Hematopoietic multipotent progenitor cell (in vitro differentiated cells): ENCODE measurements around the gene AGT. TPM values are rescaled to one million over a fixed set of nuclear protein-coding genes. Genes with fewer than 3 reads are reported as not detected.
"Not testable (repeated sequence)": the region's sequence is repeated elsewhere in the genome, so short reads cannot be mapped to it uniquely, and the experiment has no call there.

Experiments used
- DNase-seq, 3 donors: peaks; one replicate each; pipeline ENCODE4 v3.0.0-alpha.2; 2011 to 2015; ENCODE audit warnings: low read depth in 2 of 3, low spot score in 2 of 3
- total RNA-seq: library from RNA; depleted of rRNA; stranded (reverse); fragments of >200 nt; gene quantifications from one replicate; pipeline ENCODE4 v1.2.3, GENCODE V29; 2012

The AGT gene
- total RNA-seq, 1 donor: not detected

- DNase-seq: no peak
Measured at GRCh38 chr1:230694464-230694863, 19.5 kb downstream of the AGT start.

- DNase-seq: no peak
Measured at GRCh38 chr1:230693777-230694176, 20.1 kb downstream of the AGT start.

GRCh38 chr1:230693221-230693620 is 20.7 kb downstream of the AGT start:
- DNase-seq: no peak

GRCh38 chr1:230691615-230692014 is 22.3 kb downstream of the AGT start:
- DNase-seq: no peak

GRCh38 chr1:230690101-230690500 is 23.8 kb downstream of the AGT start:
- no peak for DNase-seq

GRCh38 chr1:230686747-230687146 is 27.2 kb downstream of the AGT start:
- no peak for DNase-seq

GRCh38 chr1:230684998-230685397 is 28.9 kb downstream of the AGT start:
- DNase-seq: no peak

GRCh38 chr1:230684146-230684545 is 29.8 kb downstream of the AGT start:
- DNase-seq: no peak

- no peak for DNase-seq
Measured at GRCh38 chr1:230682882-230683610, 30.9 kb downstream of the AGT start.

GRCh38 chr1:230682274-230682673 is 31.6 kb downstream of the AGT start:
- DNase-seq: no peak

GRCh38 chr1:230681599-230681998 is 32.3 kb downstream of the AGT start:
- peak in 2 of 3 donors; percentile 3 to 18 for DNase-seq

GRCh38 chr1:230680300-230681025 is 33.5 kb downstream of the AGT start:
- DNase-seq: no peak

- DNase-seq: no peak
Measured at GRCh38 chr1:230679825-230680224, 34.1 kb downstream of the AGT start.

GRCh38 chr1:230679192-230679591 is 34.7 kb downstream of the AGT start:
- DNase-seq: no peak

GRCh38 chr1:230677200-230677599 is 36.7 kb downstream of the AGT start:
- no peak for DNase-seq

GRCh38 chr1:230674581-230674980 is 39.3 kb downstream of the AGT start:
- DNase-seq: no peak

- DNase-seq: no peak
Measured at GRCh38 chr1:230669543-230669942, 44.4 kb downstream of the AGT start.

GRCh38 chr1:230668227-230668626 is 45.7 kb downstream of the AGT start:
- no peak for DNase-seq

GRCh38 chr1:230661976-230662375 is 51.9 kb downstream of the AGT start:
- no peak for DNase-seq

GRCh38 chr1:230658691-230659090 is 55.2 kb downstream of the AGT start:
- no peak for DNase-seq

- DNase-seq: not testable (repeated sequence)
Measured at GRCh38 chr1:230658103-230658502, 55.8 kb downstream of the AGT start.

- DNase-seq: not testable (repeated sequence)
Measured at GRCh38 chr1:230656719-230657118, 57.2 kb downstream of the AGT start.
